Tibial artery (tissue), 4 donors: ENCODE measurements around the gene KCNMA1.

ENCODE experiments used
- DNase-seq, 2 donors: peaks; one replicate each; pipeline ENCODE4 v3.0.0-alpha.2; 2019
- H3K27ac ChIP-seq, 2 donors: fragments of 200-600 bp; sonication (generic) in 1 of 2; 1 replicate in 1 of 2; 2 replicates in 1 of 2; pipeline ENCODE4 v1.5.1; 2018 to 2019; ENCODE audit warnings: mild to moderate bottlenecking in 1 of 2
- H3K27me3 ChIP-seq, 2 donors: fragments of 200-600 bp; sonication (generic) in 1 of 2; one replicate each; pipeline versions ENCODE4 v1.5.1 to v1.6.0; 2016 to 2019
- H3K36me3 ChIP-seq, 3 donors: fragments of 200-600 bp; sonication (generic) in 2 of 3; one replicate each; pipeline ENCODE4 v1.5.1; 2016 to 2019; ENCODE audit warnings: mild to moderate bottlenecking in 2 of 3
- H3K4me1 ChIP-seq, 4 donors: fragments of 200-600 bp; sonication (generic) in 2 of 4; 1 replicate in 3 of 4; 2 replicates in 1 of 4; pipeline ENCODE4 v1.5.1; 2016 to 2019
- H3K4me3 ChIP-seq, 2 donors: fragments of 200-600 bp; sonication (generic) in 1 of 2; 1 replicate in 1 of 2; 2 replicates in 1 of 2; pipeline ENCODE4 v1.5.1; 2018 to 2019; ENCODE audit warnings: mild to moderate bottlenecking in 2 of 2
- H3K9me3 ChIP-seq, 3 donors: fragments of 200-600 bp; sonication (generic) in 1 of 3; one replicate each; pipeline ENCODE4 v1.5.1; 2016 to 2019
- intact Hi-C: fragments of 100-400 bp; cut with DNase I; formaldehyde crosslinking; loops from one replicate; pipeline ENCODE4 v1.15.0; 2023; ENCODE audit warnings: low total_unique reads
- TF ChIP-seq, protein P1 (sequence below), 2 experiments: fragments of 200-600 bp in 1 of 2; fragments of 450-650 bp in 1 of 2; IDR thresholded peaks; one replicate each; pipeline ENCODE4 v1.5.1; 2017 to 2019; ENCODE audit warnings: antibody characterized with exemption in 2 of 2, mild to moderate bottlenecking in 1 of 2, moderate library complexity in 1 of 2

KCNMA1 gene

DNA sequence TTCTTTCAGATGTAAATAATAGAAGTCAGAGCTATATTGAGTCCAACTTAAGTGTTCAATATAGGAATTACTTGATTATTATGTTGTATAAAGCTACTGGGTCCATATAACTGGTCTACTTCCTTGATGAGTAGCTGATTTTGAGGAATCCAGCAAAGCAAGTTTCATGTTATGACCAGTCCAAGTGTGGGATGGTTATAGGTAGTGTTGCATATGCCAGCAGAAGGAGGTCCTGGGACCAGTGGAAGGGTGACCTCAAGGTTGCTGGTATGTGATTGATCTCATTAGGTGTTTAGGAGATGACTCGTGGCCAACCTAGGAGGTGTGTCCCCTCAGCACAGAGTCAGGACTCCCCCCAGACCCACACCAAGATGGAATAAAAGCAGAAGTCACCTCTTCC, 551.5 kb downstream of the KCNMA1 start:
- no peak overlapping the region for H3K4me3 ChIP-seq
- TF ChIP-seq, protein P1, sequence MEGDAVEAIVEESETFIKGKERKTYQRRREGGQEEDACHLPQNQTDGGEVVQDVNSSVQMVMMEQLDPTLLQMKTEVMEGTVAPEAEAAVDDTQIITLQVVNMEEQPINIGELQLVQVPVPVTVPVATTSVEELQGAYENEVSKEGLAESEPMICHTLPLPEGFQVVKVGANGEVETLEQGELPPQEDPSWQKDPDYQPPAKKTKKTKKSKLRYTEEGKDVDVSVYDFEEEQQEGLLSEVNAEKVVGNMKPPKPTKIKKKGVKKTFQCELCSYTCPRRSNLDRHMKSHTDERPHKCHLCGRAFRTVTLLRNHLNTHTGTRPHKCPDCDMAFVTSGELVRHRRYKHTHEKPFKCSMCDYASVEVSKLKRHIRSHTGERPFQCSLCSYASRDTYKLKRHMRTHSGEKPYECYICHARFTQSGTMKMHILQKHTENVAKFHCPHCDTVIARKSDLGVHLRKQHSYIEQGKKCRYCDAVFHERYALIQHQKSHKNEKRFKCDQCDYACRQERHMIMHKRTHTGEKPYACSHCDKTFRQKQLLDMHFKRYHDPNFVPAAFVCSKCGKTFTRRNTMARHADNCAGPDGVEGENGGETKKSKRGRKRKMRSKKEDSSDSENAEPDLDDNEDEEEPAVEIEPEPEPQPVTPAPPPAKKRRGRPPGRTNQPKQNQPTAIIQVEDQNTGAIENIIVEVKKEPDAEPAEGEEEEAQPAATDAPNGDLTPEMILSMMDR (IDR thresholded peaks at IDR 0.05) = no peak
- no peak overlapping the region for H3K27ac ChIP-seq
- peaks cover 27 to 55% (median 41%) of the 10 kb centered on the region in 3 donors for H3K36me3 ChIP-seq
- H3K27me3 ChIP-seq = no peaks in the 10 kb centered on the region
- intact Hi-C loops = no loop called here
- DNase-seq = no peak
- no peaks in the 10 kb centered on the region for H3K9me3 ChIP-seq
- no peaks in the 10 kb centered on the region for H3K4me1 ChIP-seq

- intact Hi-C loops = no loop called here
- H3K27ac ChIP-seq = no peak overlapping the region
- H3K36me3 ChIP-seq = peaks cover 25 to 53% (median 41%) of the 10 kb centered on the region in 3 donors
- TF ChIP-seq, protein P1 (IDR thresholded peaks at IDR 0.05) = no peak
- H3K4me3 ChIP-seq = no peak overlapping the region
- no peak for DNase-seq
- no peaks in the 10 kb centered on the region for H3K27me3 ChIP-seq
- H3K9me3 ChIP-seq = no peaks in the 10 kb centered on the region
- H3K4me1 ChIP-seq = no peaks in the 10 kb centered on the region
Measured at GRCh38 chr10:77085344-77085743, 552.3 kb downstream of the KCNMA1 start.

GRCh38 chr10:77084431-77085144, 553.0 kb downstream of the KCNMA1 start:
- DNase-seq = no peak
- H3K27ac ChIP-seq = no peak overlapping the region
- intact Hi-C loops = no loop called here

DNA sequence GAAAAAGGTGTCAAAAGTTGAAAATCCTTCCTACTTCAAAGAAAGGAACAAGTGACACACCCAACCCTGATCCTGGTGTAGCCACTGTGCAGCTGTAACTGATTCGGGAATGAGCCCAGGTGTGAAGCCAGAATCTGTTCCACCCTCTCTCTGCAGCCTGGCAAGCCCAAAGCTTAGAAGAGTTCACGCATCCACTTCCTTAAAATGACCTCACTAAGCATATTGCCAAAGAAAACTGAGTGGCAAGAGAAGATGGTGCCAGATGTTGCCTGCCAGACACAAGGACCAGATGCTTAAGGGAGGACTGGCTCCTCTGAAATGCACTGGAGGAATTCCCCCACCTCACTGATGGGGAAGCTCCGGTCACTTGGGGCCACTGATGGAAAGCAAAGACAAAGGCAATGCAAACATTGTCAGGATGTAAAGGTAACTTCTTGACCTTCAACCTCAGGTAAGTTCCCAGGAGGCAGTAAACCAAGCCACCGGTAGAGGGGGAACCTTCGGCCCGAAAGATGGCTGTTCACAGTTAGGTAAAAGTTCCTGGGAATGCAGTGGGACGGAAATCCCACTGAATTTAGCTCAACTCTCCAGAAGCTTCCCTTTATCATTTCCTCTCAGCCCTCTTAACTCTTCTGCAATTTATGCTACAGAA, 554.9 kb downstream of the KCNMA1 start:
- Histone ChIP-seq H3K4me3 (no peak overlapping the region), H3K9me3 (no peaks in the 10 kb centered on the region), H3K27me3 (no peaks in the 10 kb centered on the region), H3K27ac (no peak overlapping the region), H3K4me1 (no peaks in the 10 kb centered on the region), H3K36me3 (peaks cover 18 to 45% (median 25%) of the 10 kb centered on the region in 3 donors)
- TF ChIP-seq, protein P1 (IDR thresholded peaks at IDR 0.05) = no peak
- intact Hi-C loops = no loop called here
- DNase-seq = no peak

More at GRCh38 chr10:77084431-77085144, 553.0 kb downstream of the KCNMA1 start:
- H3K27me3 ChIP-seq = no peaks in the 10 kb centered on the region
- no peaks in the 10 kb centered on the region for H3K9me3 ChIP-seq
- TF ChIP-seq, protein P1 (IDR thresholded peaks at IDR 0.05) = no peak
- H3K4me1 ChIP-seq = no peaks in the 10 kb centered on the region
- H3K4me3 ChIP-seq = no peak overlapping the region
- H3K36me3 ChIP-seq = peaks cover 23 to 46% (median 35%) of the 10 kb centered on the region in 3 donors

DNA sequence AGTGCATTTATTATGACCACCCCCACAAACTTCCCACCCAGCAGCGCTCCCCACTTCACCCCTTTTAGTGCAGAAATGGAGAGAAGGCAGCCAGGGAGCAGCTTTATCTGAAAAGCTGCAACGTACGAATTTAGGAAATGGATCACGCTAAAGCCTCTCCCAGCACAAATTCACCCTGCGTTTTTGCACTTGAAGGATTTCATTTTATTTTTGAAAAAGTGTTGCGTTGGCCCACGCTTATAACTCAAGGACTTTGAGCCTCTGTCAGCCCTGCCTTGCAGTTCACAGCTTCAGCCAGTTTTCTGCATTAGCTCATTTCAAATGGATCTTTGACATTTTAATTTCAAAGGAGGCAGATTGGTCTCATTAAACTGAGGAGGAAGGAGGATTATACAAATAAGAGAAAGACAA, 556.1 kb downstream of the KCNMA1 start:
- H3K4me1 ChIP-seq = no peaks in the 10 kb centered on the region
- peaks cover 23 to 44% (median 29%) of the 10 kb centered on the region in 3 donors for H3K36me3 ChIP-seq
- DNase-seq = no peak
- intact Hi-C loops = no loop called here
- no peak overlapping the region for H3K4me3 ChIP-seq
- TF ChIP-seq, protein P1 (IDR thresholded peaks at IDR 0.05) = no peak
- no peak overlapping the region for H3K27ac ChIP-seq
- H3K9me3 ChIP-seq = no peaks in the 10 kb centered on the region
- no peaks in the 10 kb centered on the region for H3K27me3 ChIP-seq
